Activated T-helper 17 cell treated with anti-CD3 and anti-CD28 coated beads, Interleukin-2, amount 50 U/mL, for 72 hours (primary cell): ENCODE measurements around the gene KIRREL1. TPM values are rescaled to one million over a fixed set of nuclear protein-coding genes. Genes with fewer than 3 reads are reported as not detected.
A peak's percentile ranks its signal among the peaks of the same experiment; 100 is the strongest.

Source experiments
- ATAC-seq: fragments of 150-1000 bp; cut with Tn5 transposase; replicated peaks from 2 replicates; pipeline ENCODE4 v1.10.0; 2021; ENCODE audit warnings: mild to moderate bottlenecking, moderate library complexity
- H3K27ac Mint-ChIP-seq: one replicate; pipeline ENCODE4 v1.8.0; 2022; ENCODE audit warnings: mixed read lengths
- H3K27me3 Mint-ChIP-seq: one replicate; pipeline ENCODE4 v1.8.0; 2022; ENCODE audit warnings: mixed read lengths
- H3K36me3 Mint-ChIP-seq: one replicate; pipeline ENCODE4 v1.8.0; 2022; ENCODE audit warnings: low read depth, mild to moderate bottlenecking, mixed read lengths
- H3K4me1 Mint-ChIP-seq: one replicate; pipeline ENCODE4 v1.8.0; 2022; ENCODE audit warnings: mixed read lengths
- H3K4me3 Mint-ChIP-seq: one replicate; pipeline ENCODE4 v1.8.0; 2022; ENCODE audit warnings: mild to moderate bottlenecking, mixed read lengths
- H3K9me3 Mint-ChIP-seq: one replicate; pipeline ENCODE4 v1.8.0; 2022; ENCODE audit warnings: mixed read lengths
- total RNA-seq, 2 donors: library from RNA; stranded (reverse); gene quantifications; one replicate each; pipeline ENCODE4 v1.2.3, GENCODE V29; 2022

Gene KIRREL1
- total RNA-seq, 2 donors from 2014 or later: 0.08 TPM; not detected in 1

DNA sequence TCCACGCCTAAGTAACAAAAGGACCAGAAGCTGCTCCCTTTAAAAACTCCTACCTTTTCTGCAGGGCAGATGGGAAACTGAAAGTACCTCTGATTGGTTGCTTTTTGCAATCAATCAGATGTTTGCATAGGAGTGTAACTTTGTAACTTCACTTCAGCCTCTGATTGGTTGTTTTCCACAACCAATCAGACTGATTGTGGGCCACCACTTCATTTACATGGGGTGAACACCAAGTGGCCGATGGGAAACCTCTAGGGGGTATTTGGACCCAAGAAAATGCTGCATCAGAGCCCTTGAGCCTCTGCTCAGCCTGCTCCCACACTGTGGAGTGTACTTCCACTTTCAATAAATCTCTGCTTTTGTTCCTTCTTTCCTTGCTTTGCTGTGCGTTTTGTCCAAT lies 154.4 kb downstream of the KIRREL1 start:
- no peak for ATAC-seq
- Mint-ChIP-seq H3K4me3 (no peak overlapping the region), H3K4me1 (peaks cover 22% of the 10 kb centered on the region), H3K9me3 (peaks cover 12% of the 10 kb centered on the region), H3K27me3 (no peaks in the 10 kb centered on the region), H3K27ac (no peak overlapping the region), H3K36me3 (no peaks in the 10 kb centered on the region)

DNA sequence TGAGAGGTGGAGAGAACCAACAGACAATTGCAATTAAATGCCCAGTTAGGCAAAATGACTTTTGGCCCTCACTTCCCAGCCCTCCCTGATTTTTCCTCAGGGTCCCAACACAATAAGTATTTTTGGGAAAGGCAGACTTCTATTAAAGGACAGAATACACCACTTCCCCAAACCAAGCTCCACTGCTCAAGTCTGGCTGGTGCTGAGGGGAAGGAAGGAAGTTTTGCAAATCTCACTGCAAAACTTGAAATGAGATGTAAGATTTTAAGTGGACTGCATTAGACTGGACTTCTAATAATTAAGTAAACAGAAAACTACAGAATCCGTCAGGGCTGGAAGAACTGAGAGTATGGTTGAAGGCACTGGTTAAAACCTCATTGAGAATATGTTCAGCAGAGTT lies 155.0 kb downstream of the KIRREL1 start:
- Mint-ChIP-seq H3K27ac (peak overlapping the region; percentile 84), H3K4me1 (peaks cover 22% of the 10 kb centered on the region), H3K27me3 (no peaks in the 10 kb centered on the region), H3K9me3 (peaks cover 12% of the 10 kb centered on the region), H3K4me3 (peak overlapping the region; percentile 90), H3K36me3 (no peaks in the 10 kb centered on the region)
- no peak for ATAC-seq

- Mint-ChIP-seq H3K27ac (peak overlapping the region; percentile 84), H3K4me1 (peaks cover 22% of the 10 kb centered on the region), H3K36me3 (no peaks in the 10 kb centered on the region), H3K9me3 (peaks cover 12% of the 10 kb centered on the region), H3K27me3 (peaks cover 4% of the 10 kb centered on the region), H3K4me3 (peak overlapping the region; percentile 90)
- ATAC-seq: no peak
Observed at GRCh38 chr1:158149175-158149574, 155.7 kb downstream of the KIRREL1 start.

Other genes starting within 250 kb of the KIRREL1 start
- not detected for gene FCRL2, start 216.5 kb upstream of the KIRREL1 start, total RNA-seq
- not detected for gene FCRL1, start 173.5 kb upstream of the KIRREL1 start, total RNA-seq
- gene CD5L, start 151.8 kb upstream of the KIRREL1 start, total RNA-seq: not detected
- not detected for gene CD1D, start 187.2 kb downstream of the KIRREL1 start, total RNA-seq